Endodermal cell (in vitro differentiated cells): ENCODE measurements around the gene CCDC160. TPM values are rescaled to one million over a fixed set of nuclear protein-coding genes. Genes with fewer than 3 reads are reported as not detected.

Experiments
- DNase-seq: peaks from one replicate; pipeline ENCODE4 v3.0.0-alpha.2; 2017
- H3K27ac ChIP-seq: 2 replicates; pipeline ENCODE4 v1.5.1; 2013; ENCODE audit warnings: mild to moderate bottlenecking, low read depth, low read length, moderate library complexity
- H3K27me3 ChIP-seq: 2 replicates; pipeline ENCODE4 v1.6.1; 2013; ENCODE audit warnings: mild to moderate bottlenecking, low read length, moderate library complexity; ENCODE audit not compliant: insufficient read depth, control insufficient read depth, poor library complexity, severe bottlenecking
- H3K36me3 ChIP-seq: 2 replicates; pipeline ENCODE4 v1.7.0; 2013; ENCODE audit warnings: mild to moderate bottlenecking, low read length, moderate library complexity; ENCODE audit not compliant: control insufficient read depth, insufficient read depth
- H3K4me1 ChIP-seq: one replicate; pipeline ENCODE4 v1.7.0; 2013; ENCODE audit warnings: low read length; ENCODE audit not compliant: control insufficient read depth, insufficient read depth
- H3K4me3 ChIP-seq: 2 replicates; pipeline ENCODE4 v1.5.1; 2013; ENCODE audit warnings: mild to moderate bottlenecking, low read length, moderate library complexity
- H3K9ac ChIP-seq: 2 replicates; pipeline ENCODE4 v1.6.1; 2013; ENCODE audit warnings: mild to moderate bottlenecking, low read length, moderate library complexity; ENCODE audit not compliant: poor library complexity, severe bottlenecking; ENCODE audit errors: extremely low read depth
- H3K9me3 ChIP-seq: 2 replicates; pipeline ENCODE4 v1.6.1; 2013; ENCODE audit warnings: mild to moderate bottlenecking, low read length, moderate library complexity; ENCODE audit not compliant: control insufficient read depth
- H3K27ac Mint-ChIP-seq: 2 replicates; pipeline ENCODE4 v1.8.0; 2020; ENCODE audit warnings: mixed read lengths
- H3K27me3 Mint-ChIP-seq: 2 replicates; pipeline ENCODE4 v1.8.0; 2021; ENCODE audit warnings: mild to moderate bottlenecking, mixed read lengths; ENCODE audit not compliant: insufficient read depth
- H3K36me3 Mint-ChIP-seq: 2 replicates; pipeline ENCODE4 v1.8.0; 2020; ENCODE audit warnings: low read depth, mixed read lengths
- H3K4me1 Mint-ChIP-seq: 2 replicates; pipeline ENCODE4 v1.8.0; 2020; ENCODE audit warnings: mixed read lengths
- H3K4me3 Mint-ChIP-seq: 2 replicates; pipeline ENCODE4 v1.8.0; 2020; ENCODE audit warnings: mild to moderate bottlenecking, moderate library complexity, mixed read lengths
- H3K9me3 Mint-ChIP-seq: 2 replicates; pipeline ENCODE4 v1.8.0; 2020; ENCODE audit warnings: mild to moderate bottlenecking, mixed read lengths
- CTCF ChIP-seq: fragments of 200-600 bp; sonication (generic); conservative IDR thresholded peaks from 2 replicates; pipeline ENCODE4 v1.5.0; 2021; ENCODE audit warnings: antibody characterized with exemption, mild to moderate bottlenecking
- WGBS, 2 experiments: methylation state at CpG; one replicate each; pipeline versions ENCODE4 v1.1.5 to v1.1.7; 2013; ENCODE audit warnings: missing lambda C conversion rate in 2 of 2, mixed read lengths in 1 of 2; ENCODE audit not compliant: insufficient coverage in 1 of 2, insufficient read length in 1 of 2; 5-methylcytosine and 5-hydroxymethylcytosine counted together
- total RNA-seq, 2 donors: library from RNA; stranded (reverse); fragmentation: NEBNext Ultra II Directional in 1 of 2; extraction: Animal tissue kit (Norgen Biotek cat#: 25700) in 1 of 2; gene quantifications; 2 replicates in 1 of 2; 3 replicates in 1 of 2; pipeline ENCODE4 v1.2.1, GENCODE V29; 2021

CCDC160 gene
- total RNA-seq, 2 donors from 2014 or later = 2.9 to 4.7 TPM

- 92% methylated on average over 3 of the region's 3 CpGs; no CpG with 5 or more reads in 1 of the 2 experiments for WGBS, 2 experiments
- H3K27ac Mint-ChIP-seq = no peak overlapping the region
- no peaks in the 10 kb centered on the region for H3K36me3 Mint-ChIP-seq
- Histone ChIP-seq H3K9ac (no peak overlapping the region), H3K9me3 (no peaks in the 10 kb centered on the region), H3K4me3 (no peak overlapping the region), H3K4me1 (no peaks in the 10 kb centered on the region), H3K36me3 (no peaks in the 10 kb centered on the region), H3K27ac (no peak overlapping the region), H3K27me3 (no peaks in the 10 kb centered on the region)
- H3K4me3 Mint-ChIP-seq = no peak overlapping the region
- peaks cover 31% of the 10 kb centered on the region for H3K9me3 Mint-ChIP-seq
- no peak for TF ChIP-seq CTCF
- H3K4me1 Mint-ChIP-seq = no peaks in the 10 kb centered on the region
- no peaks in the 10 kb centered on the region for H3K27me3 Mint-ChIP-seq
- no peak for DNase-seq
Observed at GRCh38 chrX:134247492-134247891, 10.5 kb downstream of the CCDC160 start.

GRCh38 chrX:134249241-134249640 lies 12.3 kb downstream of the CCDC160 start:
- H3K27ac Mint-ChIP-seq = no peak overlapping the region

GRCh38 chrX:134251241-134251640 lies 14.3 kb downstream of the CCDC160 start:
- Mint-ChIP-seq H3K36me3 (no peaks in the 10 kb centered on the region), H3K27ac (no peak overlapping the region), H3K27me3 (no peaks in the 10 kb centered on the region), H3K9me3 (peaks cover 35% of the 10 kb centered on the region), H3K4me3 (no peak overlapping the region), H3K4me1 (no peaks in the 10 kb centered on the region)
- no peaks in the 10 kb centered on the region for H3K4me1 ChIP-seq
- H3K4me3 ChIP-seq = no peak overlapping the region
- no peak overlapping the region for H3K9ac ChIP-seq
- no peaks in the 10 kb centered on the region for H3K36me3 ChIP-seq
- H3K27ac ChIP-seq = no peak overlapping the region
- TF ChIP-seq CTCF = no peak
- DNase-seq = no peak
- H3K9me3 ChIP-seq = no peaks in the 10 kb centered on the region
- no CpG with 5 or more reads among the region's 1 CpG for WGBS, 2 experiments
- H3K27me3 ChIP-seq = no peaks in the 10 kb centered on the region

More at GRCh38 chrX:134249241-134249640, 12.3 kb downstream of the CCDC160 start:
- Histone ChIP-seq H3K4me1 (no peaks in the 10 kb centered on the region), H3K36me3 (no peaks in the 10 kb centered on the region), H3K27me3 (no peaks in the 10 kb centered on the region), H3K9ac (no peak overlapping the region), H3K9me3 (no peaks in the 10 kb centered on the region), H3K27ac (no peak overlapping the region), H3K4me3 (no peak overlapping the region)
- H3K4me1 Mint-ChIP-seq = no peaks in the 10 kb centered on the region
- no peaks in the 10 kb centered on the region for H3K36me3 Mint-ChIP-seq
- H3K4me3 Mint-ChIP-seq = no peak overlapping the region
- TF ChIP-seq CTCF = no peak
- no peaks in the 10 kb centered on the region for H3K27me3 Mint-ChIP-seq
- H3K9me3 Mint-ChIP-seq = peaks cover 28% of the 10 kb centered on the region
- no peak for DNase-seq
